Tracheal epithelial cell (primary cell): ENCODE measurements around the gene CYLD. TPM values are rescaled to one million over a fixed set of nuclear protein-coding genes. Genes with fewer than 3 reads are reported as not detected.

Experiments
- total RNA-seq: library from RNA; depleted of rRNA; stranded (reverse); fragments of >200 nt; gene quantifications from 2 replicates; pipeline ENCODE4 v1.2.1, GENCODE V29; 2014

Gene CYLD
- 22.0 and 55.9 TPM in 2 replicates for total RNA-seq

GRCh38 chr16:50741781-50742575, at the start of gene CYLD:
Gene CYLD (plus strand): TSS chr16:50742086. CDS start chr16:50749699, 7,613 bp downstream.

GRCh38 chr16:50692999-50693781, 48.7 kb upstream of the CYLD start, which contains the start of gene NOD2:
Gene NOD2 (plus strand): TSS chr16:50693606. CDS start chr16:50699496, 5,890 bp downstream.

Other genes starting within 250 kb of the CYLD start
- under 0.01 and 0.43 TPM in 2 replicates for gene NKD1, start 193.7 kb upstream of the CYLD start, total RNA-seq
- gene SNX20, start 60.8 kb upstream of the CYLD start, total RNA-seq: not detected in 2 replicates
- 4.5 and 14.0 TPM in 2 replicates for gene NOD2, start 48.5 kb upstream of the CYLD start, total RNA-seq